Measurements from ENCODE around the gene RPL32. TPM values are rescaled to one million over a fixed set of nuclear protein-coding genes. Genes with fewer than 3 reads are reported as not detected.

Gene RPL32
- total RNA-seq, 1 donor, result 524 TPM

DNA sequence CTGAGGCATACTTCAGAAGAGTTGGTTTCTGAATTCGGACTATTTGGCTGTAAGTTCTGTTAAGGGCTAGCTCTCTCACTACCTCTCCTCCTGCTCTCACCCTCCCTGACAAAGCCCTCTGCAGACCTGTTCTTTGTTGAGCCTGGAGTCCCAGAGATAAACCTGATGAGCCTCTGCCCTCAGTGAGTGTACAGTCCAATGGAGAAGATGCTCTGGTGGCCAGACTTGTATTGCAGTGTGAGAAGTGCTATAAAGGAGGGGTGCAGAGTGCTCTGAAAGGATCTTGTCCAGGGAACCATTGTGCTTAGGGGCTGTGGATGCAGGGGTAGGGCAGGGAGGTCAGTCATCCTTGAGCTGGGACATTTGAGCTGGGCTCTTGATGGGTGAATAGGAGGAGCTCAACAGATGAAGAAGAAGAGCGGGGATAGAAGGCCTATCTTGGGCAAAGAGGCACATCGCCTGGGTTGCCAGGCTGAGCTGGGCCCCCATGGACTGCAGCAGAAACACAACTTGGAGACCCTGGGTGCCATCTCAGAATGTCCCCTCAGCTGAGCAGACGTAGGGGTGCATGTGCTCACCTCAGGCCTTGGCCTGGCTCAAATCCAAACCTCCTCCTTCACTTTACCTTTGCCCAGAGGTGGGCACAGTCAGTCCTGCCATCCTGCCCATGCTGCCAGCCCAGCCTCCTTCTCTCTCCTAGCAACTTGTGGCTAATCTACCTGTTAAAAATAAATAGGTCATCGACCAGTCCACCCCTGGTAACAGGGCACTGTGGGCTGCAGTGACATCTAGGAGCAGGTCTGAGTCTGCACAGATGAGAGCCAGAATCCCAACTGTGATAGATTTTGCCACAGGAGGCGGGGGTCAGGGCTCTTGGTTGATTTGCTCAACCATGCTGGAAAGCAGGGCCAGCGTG lies 41.6 kb downstream of the RPL32 start:
- no peak for DNase-seq (ENCODE audit: insufficient read length, low spot score, missing footprints)
- H3K27me3 ChIP-seq (ENCODE audit: insufficient read depth, low read length), result no peaks in the 10 kb centered on the region
- no peak overlapping the region for H3K4me3 ChIP-seq (ENCODE audit: insufficient read depth, low read length)
- H3K36me3 ChIP-seq (ENCODE audit: insufficient read depth, low read length), result no peaks in the 10 kb centered on the region
- no peaks in the 10 kb centered on the region for H3K9me3 ChIP-seq (ENCODE audit: low read depth, low read length)
- peaks cover 2% of the 10 kb centered on the region for H4K20me1 ChIP-seq (ENCODE audit: insufficient read depth, low read length)
- H3K79me2 ChIP-seq (ENCODE audit: insufficient read depth, low read length), result no peaks in the 10 kb centered on the region
- H3K4me1 ChIP-seq (ENCODE audit: insufficient read depth, low read length), result peaks cover 5% of the 10 kb centered on the region
- TF ChIP-seq, protein P1, sequence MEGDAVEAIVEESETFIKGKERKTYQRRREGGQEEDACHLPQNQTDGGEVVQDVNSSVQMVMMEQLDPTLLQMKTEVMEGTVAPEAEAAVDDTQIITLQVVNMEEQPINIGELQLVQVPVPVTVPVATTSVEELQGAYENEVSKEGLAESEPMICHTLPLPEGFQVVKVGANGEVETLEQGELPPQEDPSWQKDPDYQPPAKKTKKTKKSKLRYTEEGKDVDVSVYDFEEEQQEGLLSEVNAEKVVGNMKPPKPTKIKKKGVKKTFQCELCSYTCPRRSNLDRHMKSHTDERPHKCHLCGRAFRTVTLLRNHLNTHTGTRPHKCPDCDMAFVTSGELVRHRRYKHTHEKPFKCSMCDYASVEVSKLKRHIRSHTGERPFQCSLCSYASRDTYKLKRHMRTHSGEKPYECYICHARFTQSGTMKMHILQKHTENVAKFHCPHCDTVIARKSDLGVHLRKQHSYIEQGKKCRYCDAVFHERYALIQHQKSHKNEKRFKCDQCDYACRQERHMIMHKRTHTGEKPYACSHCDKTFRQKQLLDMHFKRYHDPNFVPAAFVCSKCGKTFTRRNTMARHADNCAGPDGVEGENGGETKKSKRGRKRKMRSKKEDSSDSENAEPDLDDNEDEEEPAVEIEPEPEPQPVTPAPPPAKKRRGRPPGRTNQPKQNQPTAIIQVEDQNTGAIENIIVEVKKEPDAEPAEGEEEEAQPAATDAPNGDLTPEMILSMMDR (IDR thresholded peaks at IDR 0.05; ENCODE audit: extremely low read depth, low read depth, low read length), result no peak
- no peak overlapping the region for H3K27ac ChIP-seq (ENCODE audit: low read depth, low read length)
- H3K4me2 ChIP-seq (ENCODE audit: insufficient read depth, low read length), result no peak overlapping the region
- no peak overlapping the region for H2AFZ ChIP-seq (ENCODE audit: low read length)

DNA sequence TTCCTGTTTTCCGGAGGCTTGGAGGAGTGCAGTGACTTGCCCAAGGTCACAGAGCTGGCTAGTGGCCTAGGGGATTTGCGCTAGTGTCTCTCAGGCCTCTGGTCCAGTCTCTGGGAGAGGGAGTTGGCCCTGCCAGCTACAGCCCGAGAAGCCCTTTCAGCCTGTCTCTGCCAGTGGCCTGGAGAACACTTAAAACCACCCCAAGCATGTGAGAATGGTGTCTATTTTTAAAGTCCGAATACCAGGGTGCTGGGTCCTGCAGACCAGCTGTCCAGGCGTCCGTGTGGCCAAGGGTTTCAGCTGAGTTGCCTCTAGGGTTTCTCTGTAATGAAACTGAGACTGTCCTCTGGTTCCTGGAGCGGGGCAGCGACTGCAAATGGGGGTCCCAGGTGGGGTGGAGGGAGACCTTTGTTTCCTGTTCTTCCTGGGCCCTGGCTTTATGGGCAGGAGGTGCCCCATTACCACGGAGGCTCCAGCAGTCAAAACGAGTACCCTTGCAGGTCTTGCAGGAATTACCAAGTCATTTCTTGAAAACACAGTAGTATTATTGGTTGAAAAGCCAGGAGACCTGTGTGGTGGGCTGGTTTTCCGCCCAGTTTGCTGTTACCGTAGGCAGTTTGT lies 42.7 kb downstream of the RPL32 start:
- no peak overlapping the region for H3K27ac ChIP-seq (ENCODE audit: low read depth, low read length)
- H3K4me3 ChIP-seq (ENCODE audit: insufficient read depth, low read length), result no peak overlapping the region
- DNase-seq (ENCODE audit: insufficient read length, low spot score, missing footprints), result no peak

DNA sequence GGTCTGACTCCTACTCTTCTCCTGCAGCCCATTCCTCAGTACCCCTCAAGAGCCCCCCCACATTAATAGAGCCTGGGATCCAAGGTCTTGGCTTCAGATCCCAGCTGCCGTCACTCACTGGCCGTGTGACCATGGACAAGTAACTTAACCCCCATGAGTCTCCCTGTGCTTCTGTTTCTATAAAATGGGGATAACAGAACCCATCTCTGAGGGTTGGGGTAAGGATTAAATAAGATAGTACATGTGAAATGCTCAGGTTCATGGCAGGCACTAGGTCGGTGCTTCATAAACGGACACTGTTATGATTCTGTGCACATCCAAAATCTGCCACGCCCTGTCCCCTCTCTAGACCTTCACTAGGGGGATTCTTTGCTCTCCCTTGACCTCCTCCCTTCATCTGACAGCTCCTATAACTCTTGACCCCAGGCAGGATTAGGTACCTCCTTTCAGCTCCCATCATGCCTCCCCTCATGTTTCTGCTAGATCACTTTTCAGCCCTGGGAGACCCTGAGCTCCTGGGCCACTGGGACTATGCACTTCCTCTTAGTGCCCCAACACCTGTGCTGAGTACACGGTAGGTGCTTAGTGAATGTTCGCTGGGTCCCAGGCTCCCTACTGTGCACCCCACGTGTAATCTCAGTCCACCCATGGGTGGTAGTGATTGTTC lies 43.3 kb downstream of the RPL32 start:
- DNase-seq (ENCODE audit: insufficient read length, low spot score, missing footprints), result no peak
- no peaks in the 10 kb centered on the region for H3K79me2 ChIP-seq (ENCODE audit: insufficient read depth, low read length)
- no peak overlapping the region for H3K27ac ChIP-seq (ENCODE audit: low read depth, low read length)
- no peak overlapping the region for H3K4me2 ChIP-seq (ENCODE audit: insufficient read depth, low read length)
- H3K4me3 ChIP-seq (ENCODE audit: insufficient read depth, low read length), result no peak overlapping the region
- H3K36me3 ChIP-seq (ENCODE audit: insufficient read depth, low read length), result no peaks in the 10 kb centered on the region
- no peaks in the 10 kb centered on the region for H3K27me3 ChIP-seq (ENCODE audit: insufficient read depth, low read length)
- peaks cover 2% of the 10 kb centered on the region for H4K20me1 ChIP-seq (ENCODE audit: insufficient read depth, low read length)
- TF ChIP-seq, protein P1 (IDR thresholded peaks at IDR 0.05; ENCODE audit: extremely low read depth, low read depth, low read length), result no peak
- no peaks in the 10 kb centered on the region for H3K9me3 ChIP-seq (ENCODE audit: low read depth, low read length)
- H2AFZ ChIP-seq (ENCODE audit: low read length), result no peak overlapping the region
- peaks cover 5% of the 10 kb centered on the region for H3K4me1 ChIP-seq (ENCODE audit: insufficient read depth, low read length)

More for the DNA sequence above, 42.7 kb downstream of the RPL32 start:
- Histone ChIP-seq H4K20me1 (ENCODE audit: insufficient read depth, low read length) (peaks cover 2% of the 10 kb centered on the region), H3K9me3 (ENCODE audit: low read depth, low read length) (no peaks in the 10 kb centered on the region), H3K27me3 (ENCODE audit: insufficient read depth, low read length) (no peaks in the 10 kb centered on the region), H3K4me1 (ENCODE audit: insufficient read depth, low read length) (peaks cover 5% of the 10 kb centered on the region), H3K36me3 (ENCODE audit: insufficient read depth, low read length) (no peaks in the 10 kb centered on the region), H2AFZ (ENCODE audit: low read length) (no peak overlapping the region), H3K79me2 (ENCODE audit: insufficient read depth, low read length) (no peaks in the 10 kb centered on the region), H3K4me2 (ENCODE audit: insufficient read depth, low read length) (no peak overlapping the region)
- TF ChIP-seq, protein P1 (IDR thresholded peaks at IDR 0.05; ENCODE audit: extremely low read depth, low read depth, low read length), result no peak

Data from osteoblast (primary cell).